ENCODE measurements around the gene FAM83D.
"Not testable (repeated sequence)": the region's sequence is repeated elsewhere in the genome, so short reads cannot be mapped to it uniquely, and the experiment has no call there.

Gene FAM83D

DNA sequence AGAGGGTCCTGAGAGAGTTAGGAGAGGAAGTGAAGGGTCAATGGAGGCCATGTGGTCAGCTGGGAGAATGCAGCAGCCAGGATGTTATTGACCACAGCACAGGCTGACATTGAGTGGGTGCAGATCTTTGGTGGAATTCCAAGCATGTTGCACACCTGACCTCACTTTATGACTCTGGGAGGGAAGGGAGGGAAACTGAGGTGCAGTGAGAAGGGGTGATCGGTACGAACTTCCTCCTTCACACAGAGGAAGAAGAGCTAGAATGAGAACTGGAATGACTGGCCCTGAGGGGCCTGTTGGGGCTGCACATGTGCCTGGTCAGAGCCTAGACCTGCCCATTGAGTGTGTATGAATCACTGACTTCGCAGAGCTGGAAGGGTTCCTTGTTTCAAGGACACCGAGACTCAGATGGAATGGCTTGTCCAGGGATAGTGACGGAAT is 9.8 kb downstream of the FAM83D start:
- no peak for DNase-seq

DNA sequence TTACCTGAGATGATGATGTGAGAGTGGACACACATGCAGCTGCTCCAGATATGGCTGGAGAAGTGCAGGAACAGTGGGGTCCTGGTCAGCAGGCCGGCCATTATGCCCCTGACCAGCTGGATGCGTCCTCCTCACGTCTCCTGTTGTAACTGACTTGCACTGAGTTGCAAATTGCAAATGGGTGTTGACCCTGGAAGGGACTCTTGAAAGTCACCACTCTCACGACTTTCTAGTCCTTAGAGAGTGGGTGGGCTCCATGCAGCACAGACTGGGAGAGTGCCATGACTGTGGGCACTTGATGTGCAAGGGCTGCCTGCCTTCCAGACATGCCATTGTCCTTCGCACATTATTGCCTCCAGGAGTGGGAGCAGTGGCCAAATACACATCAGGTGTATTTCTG is 10.8 kb downstream of the FAM83D start:
- no peak for DNase-seq

DNA sequence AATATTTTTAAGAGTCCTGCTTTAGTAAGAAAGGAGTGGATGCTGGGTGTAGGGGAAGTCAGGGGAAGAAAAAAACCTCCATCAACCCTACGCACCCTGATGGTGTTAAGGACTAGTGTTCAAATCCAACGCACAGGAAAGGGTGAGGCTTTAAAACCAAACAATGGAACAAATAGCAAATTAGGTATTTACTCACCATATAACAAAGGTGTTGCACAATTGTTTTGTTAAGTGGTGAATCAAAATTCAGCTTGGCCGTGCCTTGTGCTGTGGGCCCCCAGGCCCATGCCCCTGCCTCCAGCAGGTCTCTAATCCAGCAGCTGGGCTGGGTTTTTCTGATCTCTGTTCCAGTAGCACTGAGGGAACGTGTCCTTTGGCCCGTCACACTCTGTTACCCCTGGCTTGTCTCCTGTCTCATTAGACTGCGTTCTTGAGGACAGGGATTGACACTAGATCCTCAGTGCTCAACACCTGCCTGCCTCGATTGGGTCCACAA is 11.8 kb downstream of the FAM83D start:
- no peak for DNase-seq

- no peak for DNase-seq
Observed at GRCh38 chr20:38939686-38940085, 13.5 kb downstream of the FAM83D start.

- no peak for DNase-seq
Observed at GRCh38 chr20:38940644-38941043, 14.4 kb downstream of the FAM83D start.

GRCh38 chr20:38941726-38942389 is 15.6 kb downstream of the FAM83D start:
- DNase-seq: no peak

DNA sequence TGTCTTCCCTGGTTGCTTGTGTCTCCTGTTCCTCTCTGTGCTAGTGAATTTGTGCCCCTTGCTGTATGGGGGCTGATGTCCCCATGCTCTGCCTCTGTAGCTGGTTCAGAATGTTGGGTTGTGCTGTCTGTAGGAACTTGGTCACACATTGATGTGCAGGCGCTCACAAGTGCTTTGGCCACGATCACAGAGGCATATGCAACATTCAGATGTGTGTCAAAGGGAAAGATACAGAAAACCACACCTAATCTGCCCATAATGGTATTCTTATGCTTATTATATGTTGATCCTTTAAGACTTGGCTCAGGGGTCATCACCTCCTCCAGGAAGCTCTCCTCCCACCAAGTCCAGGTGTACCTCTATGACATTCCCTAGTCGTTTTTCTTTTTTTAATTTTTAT is 18.8 kb downstream of the FAM83D start:
- DNase-seq: no peak

- no peak for DNase-seq
Observed at GRCh38 chr20:38946836-38947235, 20.6 kb downstream of the FAM83D start.

- no peak for DNase-seq
Observed at GRCh38 chr20:38947931-38948362, 21.7 kb downstream of the FAM83D start.

DNA sequence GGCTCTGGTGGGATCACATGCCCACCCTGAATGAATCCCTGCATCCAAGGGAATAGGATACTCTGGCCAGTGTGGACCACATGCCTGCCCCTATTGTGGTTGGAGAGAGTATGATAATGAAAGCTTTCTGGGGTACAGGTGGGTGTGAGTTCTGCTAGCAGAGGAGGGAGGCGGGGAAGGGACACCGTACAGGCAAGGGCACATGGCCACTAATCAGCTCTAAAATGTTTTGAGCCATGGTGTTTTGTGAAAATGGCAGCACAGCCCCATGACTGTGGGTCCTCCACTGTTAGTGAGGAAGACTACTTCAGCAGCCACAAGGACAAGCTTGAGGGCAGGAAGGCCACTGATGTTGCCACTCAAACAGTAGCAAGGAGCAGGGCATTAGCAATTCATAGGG is 24.0 kb downstream of the FAM83D start:
- no peak for DNase-seq

- DNase-seq: no peak
Observed at GRCh38 chr20:38951611-38952010, 25.4 kb downstream of the FAM83D start.

- DNase-seq: no peak
Observed at GRCh38 chr20:38952153-38952552, 25.9 kb downstream of the FAM83D start.

DNA sequence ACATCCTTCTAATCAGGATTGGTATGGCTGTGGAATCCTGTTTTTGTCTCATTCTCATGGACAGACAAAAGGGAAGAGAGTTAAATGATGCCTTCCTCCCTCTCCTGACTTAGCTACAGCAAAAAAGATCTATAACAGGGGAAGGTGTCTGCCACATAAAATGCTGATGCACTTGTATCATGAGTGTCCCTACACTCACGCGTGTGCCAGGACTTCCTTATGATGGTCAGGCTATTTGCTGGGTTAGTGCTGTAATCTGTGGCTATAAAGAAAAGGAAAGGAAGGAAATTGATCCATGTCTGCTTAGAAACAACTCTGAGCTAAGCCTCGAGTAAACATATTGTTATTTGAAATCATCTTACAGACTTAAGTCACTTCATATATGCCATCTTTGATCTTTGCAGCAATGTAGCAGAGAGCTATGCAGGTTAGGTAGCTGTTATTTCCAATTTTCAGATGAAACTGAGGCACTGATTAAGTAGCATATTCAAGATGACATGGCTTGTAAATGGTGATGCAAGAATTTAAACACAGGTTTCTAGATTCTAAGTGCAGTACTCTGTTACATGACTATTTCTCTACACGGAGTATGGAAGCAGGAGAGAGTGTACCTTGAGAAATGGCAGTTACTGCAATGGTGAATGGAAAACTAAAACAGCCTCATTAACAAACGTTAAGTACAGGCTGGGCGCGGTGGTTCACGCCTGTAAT is 27.6 kb downstream of the FAM83D start:
- DNase-seq: no peak

GRCh38 chr20:38957235-38957876 is 31.1 kb downstream of the FAM83D start:
- DNase-seq: no peak

DNA sequence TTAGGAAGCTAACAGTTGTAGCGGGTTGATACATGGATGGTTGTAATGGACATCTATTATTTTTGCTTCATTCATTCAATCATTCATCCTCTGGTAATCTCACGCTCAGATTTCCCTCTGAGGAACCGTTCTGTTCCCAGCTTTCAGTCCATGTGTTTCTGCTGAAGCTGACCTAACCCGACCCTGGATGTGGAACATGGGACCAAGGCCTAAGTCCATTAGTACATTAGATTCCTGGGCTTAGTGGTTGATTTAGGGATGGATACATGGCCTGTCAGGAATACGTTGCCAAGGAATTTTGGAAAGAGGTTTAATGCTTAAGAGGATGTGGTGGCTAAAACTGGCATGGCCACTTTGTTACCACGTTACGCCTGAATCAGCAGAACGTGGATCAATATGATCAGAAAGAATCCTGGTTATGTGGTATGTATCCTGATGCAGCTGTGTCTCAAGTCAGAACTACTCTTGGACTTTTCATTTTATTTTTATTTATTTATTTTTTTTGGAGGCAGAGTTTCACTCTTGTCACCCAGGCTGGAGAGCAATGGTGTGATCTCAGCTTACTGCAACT is 31.8 kb downstream of the FAM83D start:
- no peak for DNase-seq

DNA sequence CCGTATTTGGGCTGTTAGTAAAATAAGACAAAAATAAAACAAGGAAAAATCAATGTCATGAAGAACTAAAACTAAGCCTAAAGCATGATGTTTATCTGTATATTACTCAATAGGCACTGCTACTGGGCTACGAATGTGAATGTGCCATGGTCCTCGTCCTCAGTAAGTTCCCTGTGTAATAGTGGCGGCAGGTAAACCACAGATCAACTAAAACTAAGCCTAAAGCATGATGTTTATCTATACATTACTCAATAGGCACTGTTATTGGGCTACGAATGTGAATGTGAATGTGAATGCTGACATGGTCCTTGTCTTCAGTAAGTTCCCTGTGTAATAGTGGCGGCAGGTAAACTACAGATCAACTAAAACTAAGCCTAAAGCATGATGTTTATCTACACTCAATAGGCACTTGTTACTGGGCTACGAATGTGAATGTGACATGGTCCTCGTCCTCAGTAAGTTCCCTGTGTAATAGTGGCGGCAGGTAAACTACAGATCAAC is 34.0 kb downstream of the FAM83D start:
- DNase-seq: not testable (repeated sequence)

GRCh38 chr20:38961530-38962043 is 35.4 kb downstream of the FAM83D start:
- DNase-seq: no peak

GRCh38 chr20:38962044-38962927 is 36.1 kb downstream of the FAM83D start, which contains the start of gene DHX35:
TSS of gene DHX35 (plus strand) at chr20:38962344. CDS start at chr20:38962368, 24 bp downstream.
- DNase-seq: peak; percentile 75

DNA sequence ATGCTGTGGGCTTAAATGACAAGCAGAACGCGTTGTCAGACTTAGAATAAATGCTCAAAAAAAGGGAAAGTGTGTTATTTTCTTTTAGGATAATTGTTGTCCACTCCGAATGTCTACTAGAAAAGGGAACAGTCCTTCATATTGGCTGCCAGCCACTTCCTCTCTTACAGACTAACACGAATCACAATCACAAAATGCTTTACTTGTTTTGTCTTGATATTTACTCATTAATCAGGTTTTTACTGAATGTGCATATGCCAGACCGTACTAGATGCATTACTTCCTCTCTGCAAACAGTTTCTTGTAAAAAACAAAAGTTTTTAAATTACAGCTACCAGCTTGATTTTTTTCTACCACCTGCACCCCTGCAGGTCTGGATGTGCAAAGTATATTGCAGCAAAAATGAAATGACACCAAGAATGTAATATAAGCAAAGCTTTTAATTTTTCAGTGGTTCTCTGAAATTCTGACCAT is 36.7 kb downstream of the FAM83D start:
- no peak for DNase-seq

- DNase-seq: no peak
Observed at GRCh38 chr20:38963745-38964144, 37.5 kb downstream of the FAM83D start.

- no peak for DNase-seq
Observed at GRCh38 chr20:38965264-38965663, 39.0 kb downstream of the FAM83D start.

- DNase-seq: no peak
Observed at GRCh38 chr20:38968090-38968489, 41.9 kb downstream of the FAM83D start.

All from NCI-H1436 treated with DMSO at 0.1 percent for 48 hours (cell line).